HT-29 (cell line): ENCODE measurements around the gene TMEM135. TPM values are rescaled to one million over a fixed set of nuclear protein-coding genes. Genes with fewer than 3 reads are reported as not detected.
"Not testable (repeated sequence)": the region's sequence is repeated elsewhere in the genome, so short reads cannot be mapped to it uniquely, and the experiment has no call there.

Experiments used
- DNase-seq: peaks from one replicate; pipeline ENCODE4 v3.0.0-alpha.2; 2015; ENCODE audit warnings: low spot score
- total RNA-seq: library from RNA; depleted of rRNA; stranded (reverse); fragments of >200 nt; shearing (Covaris generic); gene quantifications from 2 replicates; pipeline ENCODE4 v1.2.3, GENCODE V29; 2014

TMEM135 gene
- total RNA-seq, 1 experiment from 2014 or later, result 9.9 TPM

DNA sequence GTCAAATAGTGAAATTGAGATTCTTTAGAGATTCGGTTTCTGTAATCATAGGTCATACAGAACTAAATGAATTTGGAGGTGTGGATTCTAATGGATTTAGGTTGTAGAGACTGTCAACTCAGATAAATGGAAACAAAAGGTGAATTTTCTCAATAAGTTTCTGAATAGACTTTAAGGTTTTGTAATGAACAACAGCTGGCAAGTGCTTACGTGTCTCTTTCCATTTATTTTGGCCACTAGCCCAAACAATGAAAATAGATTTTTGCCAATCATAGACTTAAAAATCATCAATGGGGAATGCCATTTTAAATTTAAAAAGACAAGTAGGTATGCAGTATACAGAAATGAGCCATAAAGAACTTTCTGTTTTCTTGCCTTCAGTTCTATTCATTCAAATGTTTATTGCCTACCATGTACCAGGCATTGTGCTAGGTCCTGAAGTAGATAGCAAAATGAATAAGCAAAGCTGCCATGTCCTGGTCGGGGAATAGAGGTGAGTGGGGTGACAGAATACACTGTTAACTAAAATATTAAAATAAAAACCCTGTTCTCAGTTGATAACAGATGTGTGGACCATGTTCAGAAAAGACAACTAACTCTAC is 16.9 kb upstream of the TMEM135 start:
- DNase-seq, result no peak

- DNase-seq, result no peak
These were observed 15.5 kb upstream of the TMEM135 start for GRCh38 chr11:87022254-87022653.

DNA sequence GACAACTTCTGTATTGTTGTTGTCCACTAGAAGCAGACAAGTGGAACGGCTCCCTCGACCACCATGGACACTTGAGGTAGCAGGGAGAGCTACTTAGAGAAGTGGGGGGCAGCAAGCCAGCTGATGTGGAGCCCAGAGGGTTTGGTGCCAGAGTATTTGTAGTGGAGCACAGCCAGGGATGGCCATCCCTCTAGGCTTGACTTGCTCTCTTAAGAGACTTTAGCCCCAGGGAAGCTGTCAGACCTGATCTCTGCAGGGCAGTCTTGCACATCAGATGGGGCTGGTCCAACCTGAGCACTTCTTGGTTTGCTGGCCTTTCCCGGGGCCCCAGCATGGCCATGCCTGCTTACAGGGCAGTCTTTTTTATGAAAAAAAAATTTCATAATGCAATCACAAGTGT is 15.0 kb upstream of the TMEM135 start:
- DNase-seq, result no peak

DNA sequence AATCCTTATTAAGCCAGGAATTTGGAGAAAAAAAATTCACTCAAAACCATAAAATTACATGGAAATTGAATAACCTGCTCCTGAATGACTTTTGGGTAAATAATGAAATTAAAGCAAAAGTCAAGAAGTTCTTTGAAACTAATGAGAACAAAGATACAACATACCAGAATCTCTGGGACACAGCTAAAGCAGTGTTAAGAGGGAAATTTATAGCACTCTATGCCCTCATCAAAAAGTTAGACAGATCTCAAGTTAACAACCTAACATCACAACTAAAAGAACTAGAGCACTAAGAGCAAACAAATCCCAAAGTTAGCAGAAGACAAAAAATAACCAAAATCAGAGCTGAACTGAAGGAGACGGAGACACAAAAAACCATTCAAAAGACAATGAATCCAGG is 11.3 kb upstream of the TMEM135 start:
- DNase-seq, result not testable (repeated sequence)

DNA sequence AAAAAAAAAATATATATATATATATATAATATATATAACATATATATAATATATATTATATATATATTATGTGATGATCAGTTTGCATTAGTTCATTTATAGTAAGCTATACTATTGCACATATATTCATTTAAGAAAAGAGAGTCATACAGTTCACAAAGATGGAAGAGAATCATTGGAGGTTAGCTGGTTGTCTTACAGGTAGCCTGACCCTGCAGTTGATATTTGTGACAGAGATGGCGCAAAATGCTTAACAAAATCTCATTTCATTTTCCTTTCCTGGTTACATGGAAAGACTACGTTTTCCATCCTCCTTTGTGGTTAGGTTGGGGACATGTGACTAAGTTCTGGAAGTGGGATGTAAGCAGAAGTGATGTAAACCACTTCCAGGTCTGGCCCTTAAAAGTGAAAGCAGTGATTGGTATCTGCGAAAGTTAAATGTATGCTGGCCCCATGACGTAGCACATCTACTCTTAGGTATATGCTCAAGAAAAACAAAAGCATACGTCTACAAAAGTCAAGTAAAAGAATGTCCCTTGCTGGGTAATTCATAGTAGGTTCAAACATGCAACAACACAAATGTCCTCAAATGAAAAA is 7.2 kb upstream of the TMEM135 start:
- no peak for DNase-seq

- DNase-seq, result no peak
These were observed 6.1 kb upstream of the TMEM135 start for GRCh38 chr11:87031433-87032170.

DNA sequence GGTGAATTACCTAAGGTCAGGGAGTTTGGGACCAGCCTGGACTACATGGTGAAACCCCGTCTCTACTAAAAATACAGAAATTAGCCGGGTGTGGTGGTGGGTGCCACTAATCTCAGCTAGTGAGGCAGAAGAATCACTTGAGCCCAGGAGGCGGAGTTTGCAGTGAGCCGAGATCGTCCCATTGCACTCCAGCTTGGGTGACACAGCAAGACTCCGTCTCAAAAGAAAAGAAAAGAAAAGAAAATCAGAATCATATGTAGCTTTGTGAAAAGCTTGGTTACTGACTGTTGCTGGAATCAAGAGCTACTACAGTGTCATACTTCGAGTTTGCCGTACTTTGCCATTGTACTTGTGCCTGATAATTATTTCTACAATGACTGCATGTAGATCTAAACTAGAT is 4.2 kb upstream of the TMEM135 start:
- no peak for DNase-seq

DNA sequence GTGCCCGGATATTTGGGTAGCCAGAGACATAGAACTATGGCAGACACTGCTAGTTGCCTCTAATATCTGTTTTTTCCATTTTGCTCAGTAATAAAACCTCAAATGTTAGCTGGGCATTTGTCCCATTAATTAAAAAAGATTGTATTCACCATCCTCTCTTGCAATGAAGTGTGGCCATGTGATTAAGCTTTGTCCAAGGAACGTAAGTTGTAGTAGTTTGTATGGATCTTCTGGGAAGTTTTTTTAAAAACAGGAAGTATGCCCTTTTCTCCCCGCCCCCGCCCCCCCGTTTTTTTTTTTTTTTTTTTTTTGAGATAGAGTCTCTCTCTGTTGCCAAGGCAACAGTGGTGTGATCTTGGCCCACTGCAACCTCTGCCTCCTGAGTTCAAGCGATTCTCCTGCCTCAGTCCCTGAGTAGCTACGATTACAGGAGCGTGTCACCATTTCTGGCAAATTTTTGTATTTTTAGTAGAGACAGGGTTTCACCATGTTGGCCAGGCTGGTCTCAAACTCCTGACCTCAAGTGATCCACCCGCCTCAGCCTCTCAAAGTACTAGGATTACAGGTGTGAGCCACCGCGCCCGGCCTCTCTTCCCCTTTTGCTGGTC is 1.7 kb upstream of the TMEM135 start:
- DNase-seq, result no peak

- DNase-seq, result no peak
These were observed 831 bp upstream of the TMEM135 start for GRCh38 chr11:87036756-87037449.

DNA sequence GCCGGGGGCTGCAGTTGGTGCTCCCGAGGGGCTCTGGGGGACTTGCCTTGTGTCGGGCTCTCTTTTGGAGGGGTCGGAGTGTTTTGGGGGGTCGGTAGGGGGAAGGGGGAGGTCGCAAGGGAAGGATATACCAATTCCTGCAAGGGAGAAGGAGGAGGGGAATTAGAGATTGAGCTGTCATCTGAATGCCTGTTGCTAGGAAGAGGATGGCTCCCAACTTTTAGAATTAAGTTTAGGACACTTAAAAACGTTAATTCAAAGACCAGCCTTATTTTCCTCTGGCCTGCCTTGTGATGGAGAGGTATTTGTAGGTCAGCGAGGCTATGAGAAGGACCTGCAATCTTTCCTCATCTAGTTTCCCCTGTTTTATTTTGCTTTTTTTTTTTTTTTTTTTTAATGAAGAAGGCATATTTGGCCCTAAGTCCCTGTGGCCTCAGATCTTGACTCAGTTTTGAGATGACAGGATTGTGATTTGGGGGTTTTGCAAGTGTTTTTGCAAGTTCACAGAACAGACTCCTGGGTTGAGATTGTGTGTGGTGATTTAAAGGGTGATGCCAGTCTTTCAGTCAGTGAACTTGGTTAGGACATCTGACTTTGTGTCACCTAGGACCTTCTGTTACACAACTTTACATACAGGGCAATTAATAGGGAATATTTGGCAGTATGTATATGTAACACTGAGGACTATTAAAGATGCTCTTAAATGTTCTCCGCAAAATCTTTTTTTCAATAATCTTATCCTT is 672 bp downstream of the TMEM135 start:
- no peak for DNase-seq

- no peak for DNase-seq
These were observed 1.6 kb downstream of the TMEM135 start for GRCh38 chr11:87039371-87039770.

DNA sequence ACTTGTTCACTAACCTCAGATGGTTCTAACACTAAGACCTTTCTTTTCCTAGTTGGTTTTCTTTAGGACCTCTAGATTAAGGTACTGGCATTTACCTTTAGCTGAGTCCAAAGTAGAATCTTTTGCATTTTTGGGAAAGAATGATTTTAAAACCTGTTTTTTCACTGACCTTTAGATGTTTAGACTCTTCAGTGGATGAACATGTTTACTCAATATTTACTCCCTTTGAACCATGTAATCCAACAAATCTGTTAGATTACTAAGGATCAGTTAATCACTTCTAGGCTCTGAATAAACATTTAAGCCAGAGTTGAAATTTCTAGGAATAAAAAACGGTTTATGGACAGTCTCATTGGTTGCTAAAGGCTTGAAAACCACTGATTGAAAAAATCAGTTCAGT is 6.2 kb downstream of the TMEM135 start:
- DNase-seq, result no peak

DNA sequence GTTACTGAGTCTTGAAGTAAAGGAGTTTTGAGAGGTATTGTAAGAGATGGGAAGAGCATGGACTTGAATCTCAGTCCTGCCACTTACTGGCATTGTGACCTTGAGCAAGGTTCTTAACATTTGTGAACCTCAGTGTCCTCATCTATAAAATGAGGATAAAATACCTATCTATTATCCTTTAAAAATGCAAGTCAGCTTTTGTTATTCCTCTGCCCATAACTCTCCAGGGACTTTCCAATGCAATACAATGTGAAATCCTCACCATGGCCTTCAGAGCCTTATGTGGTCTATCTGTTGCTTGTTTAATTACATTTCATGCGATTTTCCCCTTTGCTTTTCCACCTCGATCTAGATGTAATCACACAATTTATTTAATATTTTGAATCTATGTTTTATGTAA is 9.1 kb downstream of the TMEM135 start:
- DNase-seq, result no peak

DNA sequence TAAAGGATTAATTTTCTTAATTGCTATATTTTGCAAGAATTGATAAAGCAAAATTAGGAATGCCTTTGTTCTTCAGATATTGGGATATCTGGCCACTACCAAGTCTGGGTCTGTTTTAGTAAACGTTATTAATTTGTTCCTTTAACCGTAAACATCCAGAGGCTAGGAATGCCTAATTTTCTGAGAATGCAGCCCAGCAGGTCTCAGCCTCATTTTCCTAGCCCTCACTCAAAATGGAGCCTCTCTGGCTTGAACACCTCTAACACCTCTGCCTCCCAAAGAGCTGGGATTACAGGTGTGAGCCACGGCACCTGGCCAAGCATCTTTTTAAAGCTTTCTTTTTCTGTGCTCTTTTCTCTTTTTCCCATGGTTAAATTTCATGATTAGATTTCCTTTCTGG is 18.4 kb downstream of the TMEM135 start:
- no peak for DNase-seq

GRCh38 chr11:87057749-87058148 is 20.0 kb downstream of the TMEM135 start:
- no peak for DNase-seq

- DNase-seq, result no peak
These were observed 22.1 kb downstream of the TMEM135 start for GRCh38 chr11:87059596-87060390.

DNA sequence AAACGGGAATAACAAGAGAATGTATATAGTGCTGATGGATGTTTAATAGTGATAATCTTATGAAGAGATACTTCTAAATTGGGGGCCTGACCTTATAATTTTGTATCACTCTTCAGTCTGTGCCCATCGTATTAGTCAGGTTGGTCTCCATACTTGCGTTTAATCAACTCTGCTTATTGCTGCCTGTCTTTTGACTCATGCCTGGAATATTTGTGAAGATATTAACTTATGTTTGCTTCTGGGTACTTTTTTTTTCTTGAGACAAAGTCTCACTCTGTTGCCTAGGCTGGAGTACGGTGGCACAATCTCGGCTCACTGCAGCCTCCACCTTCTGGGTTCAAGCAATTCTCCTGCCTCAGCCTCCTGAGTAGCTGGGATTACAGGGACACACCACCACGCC is 24.0 kb downstream of the TMEM135 start:
- no peak for DNase-seq

DNA sequence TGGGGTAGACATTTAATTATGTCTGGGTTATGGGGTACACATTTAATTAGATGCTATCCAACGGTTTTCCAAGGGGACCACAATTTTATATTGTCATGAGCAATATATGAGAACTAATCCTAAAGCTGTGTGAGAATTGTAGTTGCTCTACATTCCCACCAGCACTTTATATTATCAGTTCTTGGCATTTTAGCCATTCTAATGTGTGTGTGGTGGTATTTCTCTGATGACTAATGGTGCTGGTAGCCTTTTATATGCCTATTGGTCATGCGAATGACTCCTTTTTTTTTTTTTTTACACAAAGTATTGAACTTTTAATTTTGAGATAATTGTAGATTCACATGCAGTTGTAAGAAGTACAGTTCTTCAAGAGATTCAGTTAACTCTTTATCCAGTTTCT is 26.2 kb downstream of the TMEM135 start:
- no peak for DNase-seq

GRCh38 chr11:87072787-87073186 is 35.1 kb downstream of the TMEM135 start:
- no peak for DNase-seq

DNA sequence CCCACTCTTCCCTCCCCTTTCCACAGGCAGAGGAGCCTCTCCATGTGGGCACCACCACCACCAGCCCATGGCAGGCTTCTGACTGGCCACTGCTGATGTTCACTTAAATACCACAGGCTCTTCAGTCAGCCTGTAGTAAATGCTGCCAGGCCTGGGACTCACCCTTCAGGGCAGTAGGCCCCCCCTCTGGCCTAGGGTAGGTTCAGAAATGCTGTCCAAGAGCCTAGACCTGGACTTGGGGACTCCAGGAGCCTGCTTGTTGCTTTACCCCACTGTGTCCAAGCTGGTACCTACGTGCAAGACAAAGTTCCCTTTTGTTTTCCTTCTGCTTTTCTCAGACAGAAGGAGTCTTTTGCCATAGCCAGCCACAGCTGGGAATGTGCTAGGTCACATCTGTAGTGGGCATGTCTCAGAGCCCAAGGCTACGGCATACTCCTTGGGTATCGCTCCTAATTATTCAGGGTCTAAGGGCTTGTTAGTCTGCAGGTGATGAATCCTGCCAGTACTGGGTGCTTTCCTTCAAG is 38.6 kb downstream of the TMEM135 start:
- no peak for DNase-seq
